ENCODE measurements around the gene PRKCH. TPM values are rescaled to one million over a fixed set of nuclear protein-coding genes. Genes with fewer than 3 reads are reported as not detected.

PRKCH gene
- total RNA-seq, 2 experiments from 2014 or later: 193 to 194 TPM

- Mint-ChIP-seq H3K27ac (no peak overlapping the region), H3K4me1 (ENCODE audit: low read depth) (peaks cover 38% of the 10 kb centered on the region), H3K9me3 (no peaks in the 10 kb centered on the region), H3K27me3 (no peaks in the 10 kb centered on the region), H3K36me3 (ENCODE audit: low read depth) (peaks cover 2% of the 10 kb centered on the region), H3K4me3 (no peak overlapping the region)
- no peak for ATAC-seq
- ChIA-PET CTCF (interaction anchor here (0.6 to 2.4 kb wide), 3 partner anchors 9 to 58 kb away, joined by 3 to 6 read pairs (median 6); no protein-coding TSS in a partner anchor), POLR2A (interaction anchor here (1.0 to 1.6 kb wide), 3 partner anchors 12 to 29 kb away, joined by 4 to 9 read pairs (median 4); no protein-coding TSS in a partner anchor)
- TF ChIP-seq CTCF (IDR thresholded peaks at IDR 0.05): no peak
- DNase-seq: no peak
- intact Hi-C loops (cut with micrococcal nuclease): no loop called here
These were observed 260.7 kb downstream of the PRKCH start for GRCh38 chr14:61581955-61582615.

- no peak overlapping the region for H3K27ac Mint-ChIP-seq
- H3K4me3 Mint-ChIP-seq: no peak overlapping the region
- ChIA-PET POLR2A (interaction anchor here (1.3 kb wide), 1 partner anchor 12 kb away, joined by 4 read pairs; no protein-coding TSS in a partner anchor), CTCF (interaction anchor here (0.6 to 2.1 kb wide), 2 partner anchors 10 to 59 kb away, joined by 3 to 6 read pairs; no protein-coding TSS in a partner anchor)
- H3K36me3 Mint-ChIP-seq (ENCODE audit: low read depth): peaks cover 2% of the 10 kb centered on the region
- ATAC-seq: no peak
- no peaks in the 10 kb centered on the region for H3K27me3 Mint-ChIP-seq
- intact Hi-C loops (cut with micrococcal nuclease): no loop called here
- no peak for DNase-seq
- no peak for TF ChIP-seq CTCF (IDR thresholded peaks at IDR 0.05)
- H3K9me3 Mint-ChIP-seq: no peaks in the 10 kb centered on the region
- peaks cover 37% of the 10 kb centered on the region for H3K4me1 Mint-ChIP-seq (ENCODE audit: low read depth)
These were observed 261.4 kb downstream of the PRKCH start for GRCh38 chr14:61582815-61583214.

GRCh38 chr14:61584331-61584741, 263.0 kb downstream of the PRKCH start:
- H3K27ac Mint-ChIP-seq: no peak overlapping the region
- ATAC-seq: no peak

GRCh38 chr14:61585598-61586543, 264.5 kb downstream of the PRKCH start:
- ATAC-seq: peak; percentile 40
- Mint-ChIP-seq H3K9me3 (no peaks in the 10 kb centered on the region), H3K36me3 (ENCODE audit: low read depth) (peaks cover 2% of the 10 kb centered on the region), H3K4me3 (no peak overlapping the region), H3K4me1 (ENCODE audit: low read depth) (peaks cover 37% of the 10 kb centered on the region), H3K27ac (peak overlapping the region; percentile 39), H3K27me3 (no peaks in the 10 kb centered on the region)
- intact Hi-C loops (cut with micrococcal nuclease): no loop called here
- TF ChIP-seq CTCF (IDR thresholded peaks at IDR 0.05): no peak
- DNase-seq: no peak
- CTCF ChIA-PET: interaction anchor here (1.0 to 2.3 kb wide), 4 partner anchors 12 to 306 kb away, joined by 3 to 6 read pairs (median 3); no protein-coding TSS in a partner anchor
- POLR2A ChIA-PET: interaction anchor here (0.6 to 1.0 kb wide), 3 partner anchors 13 to 249 kb away, joined by 3 read pairs; no protein-coding TSS in a partner anchor

More at GRCh38 chr14:61584331-61584741, 263.0 kb downstream of the PRKCH start:
- Mint-ChIP-seq H3K9me3 (no peaks in the 10 kb centered on the region), H3K27me3 (no peaks in the 10 kb centered on the region), H3K4me1 (ENCODE audit: low read depth) (peaks cover 26% of the 10 kb centered on the region), H3K4me3 (no peak overlapping the region), H3K36me3 (ENCODE audit: low read depth) (peaks cover 2% of the 10 kb centered on the region)
- no peak for DNase-seq
- ChIA-PET CTCF (no interaction called here), POLR2A (no interaction called here)
- no peak for TF ChIP-seq CTCF (IDR thresholded peaks at IDR 0.05)
- intact Hi-C loops (cut with micrococcal nuclease): no loop called here

Measured in activated CD8-positive, alpha-beta T cell treated with anti-CD3 and anti-CD28 coated beads for 36 hours (primary cell).